ENCODE measurements around the gene ITGB3BP. TPM values are rescaled to one million over a fixed set of nuclear protein-coding genes. Genes with fewer than 3 reads are reported as not detected.
"Not testable (repeated sequence)": the region's sequence is repeated elsewhere in the genome, so short reads cannot be mapped to it uniquely, and the experiment has no call there.

ITGB3BP gene, protein sequence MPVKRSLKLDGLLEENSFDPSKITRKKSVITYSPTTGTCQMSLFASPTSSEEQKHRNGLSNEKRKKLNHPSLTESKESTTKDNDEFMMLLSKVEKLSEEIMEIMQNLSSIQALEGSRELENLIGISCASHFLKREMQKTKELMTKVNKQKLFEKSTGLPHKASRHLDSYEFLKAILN
- 25.8 TPM for total RNA-seq
- polyA plus RNA-seq (ENCODE audit: insufficient read depth in 1 of 8, insufficient read length in 8 of 8, low replicate concordance in 1 of 8), result 10 to 100 TPM; 24.4 to 36.2 (median 29.0) TPM
- long read RNA-seq, donor 1, partial matches to known transcripts, result 0 of 6 reads
- long read RNA-seq, donor 1, other reads (novel, unspliced or antisense), result 0 of 6 reads
- long read RNA-seq, donor 2, partial matches to known transcripts, result 0 of 2 reads
- long read RNA-seq, donor 2, other reads (novel, unspliced or antisense), result 0 of 2 reads
- long read RNA-seq, donor 3, partial matches to known transcripts, result 0 of 3 reads
- long read RNA-seq, donor 3, other reads (novel, unspliced or antisense), result 0 of 3 reads
- long read RNA-seq, donor 4, partial matches to known transcripts, result 50 of 80 reads
- long read RNA-seq, donor 4, other reads (novel, unspliced or antisense), result 25 of 80 reads
- long read RNA-seq, donor 5, transcript ITGB3BP-201 (9 exons, 948 nt), result major isoform, 23 of 111 reads
- long read RNA-seq, donor 5, transcript ITGB3BP-212 (10 exons, 1,285 nt), result minor isoform, 14 of 111 reads
- long read RNA-seq, donor 5, partial matches to known transcripts, result 73 of 111 reads
- long read RNA-seq, donor 5, other reads (novel, unspliced or antisense), result 0 of 111 reads
- long read RNA-seq, donor 6, transcript ITGB3BP-201 (9 exons, 948 nt), result minor isoform, 8 of 168 reads
- long read RNA-seq, donor 6, transcript ITGB3BP-212 (10 exons, 1,285 nt), result major isoform, 13 of 168 reads
- long read RNA-seq, donor 6, partial matches to known transcripts, result 106 of 168 reads
- long read RNA-seq, donor 6, other reads (novel, unspliced or antisense), result 36 of 168 reads
- long read RNA-seq, donor 7, transcript ITGB3BP-212 (10 exons, 1,285 nt), result minor isoform, 11 of 24 reads
- long read RNA-seq, donor 7, transcript ITGB3BP-201 (9 exons, 948 nt), result major isoform, 12 of 24 reads
- long read RNA-seq, donor 7, partial matches to known transcripts, result 0 of 24 reads
- long read RNA-seq, donor 7, other reads (novel, unspliced or antisense), result 0 of 24 reads
- long read RNA-seq, donor 8, transcript ITGB3BP-212 (10 exons, 1,285 nt), result minor isoform, 6 of 14 reads
- long read RNA-seq, donor 8, transcript ITGB3BP-201 (9 exons, 948 nt), result major isoform, 7 of 14 reads
- long read RNA-seq, donor 8, partial matches to known transcripts, result 0 of 14 reads
- long read RNA-seq, donor 8, other reads (novel, unspliced or antisense), result 0 of 14 reads
- long read RNA-seq, donor 9, transcript ITGB3BP-212 (10 exons, 1,285 nt), result major isoform, 8 of 14 reads
- long read RNA-seq, donor 9, transcript ITGB3BP-201 (9 exons, 948 nt), result minor isoform, 6 of 14 reads
- long read RNA-seq, donor 9, partial matches to known transcripts, result 0 of 14 reads
- long read RNA-seq, donor 9, other reads (novel, unspliced or antisense), result 0 of 14 reads
- long read RNA-seq, donor 10, transcript ITGB3BP-212 (10 exons, 1,285 nt), result minor isoform, 11 of 33 reads
- long read RNA-seq, donor 10, transcript ITGB3BP-201 (9 exons, 948 nt), result major isoform, 16 of 33 reads
- long read RNA-seq, donor 10, partial matches to known transcripts, result 0 of 33 reads
- long read RNA-seq, donor 10, other reads (novel, unspliced or antisense), result 0 of 33 reads
- long read RNA-seq, donor 11, transcript ITGB3BP-212 (10 exons, 1,285 nt), result major isoform, 7 of 13 reads
- long read RNA-seq, donor 11, transcript ITGB3BP-201 (9 exons, 948 nt), result minor isoform, 5 of 13 reads
- long read RNA-seq, donor 11, partial matches to known transcripts, result 0 of 13 reads
- long read RNA-seq, donor 11, other reads (novel, unspliced or antisense), result 0 of 13 reads

DNA sequence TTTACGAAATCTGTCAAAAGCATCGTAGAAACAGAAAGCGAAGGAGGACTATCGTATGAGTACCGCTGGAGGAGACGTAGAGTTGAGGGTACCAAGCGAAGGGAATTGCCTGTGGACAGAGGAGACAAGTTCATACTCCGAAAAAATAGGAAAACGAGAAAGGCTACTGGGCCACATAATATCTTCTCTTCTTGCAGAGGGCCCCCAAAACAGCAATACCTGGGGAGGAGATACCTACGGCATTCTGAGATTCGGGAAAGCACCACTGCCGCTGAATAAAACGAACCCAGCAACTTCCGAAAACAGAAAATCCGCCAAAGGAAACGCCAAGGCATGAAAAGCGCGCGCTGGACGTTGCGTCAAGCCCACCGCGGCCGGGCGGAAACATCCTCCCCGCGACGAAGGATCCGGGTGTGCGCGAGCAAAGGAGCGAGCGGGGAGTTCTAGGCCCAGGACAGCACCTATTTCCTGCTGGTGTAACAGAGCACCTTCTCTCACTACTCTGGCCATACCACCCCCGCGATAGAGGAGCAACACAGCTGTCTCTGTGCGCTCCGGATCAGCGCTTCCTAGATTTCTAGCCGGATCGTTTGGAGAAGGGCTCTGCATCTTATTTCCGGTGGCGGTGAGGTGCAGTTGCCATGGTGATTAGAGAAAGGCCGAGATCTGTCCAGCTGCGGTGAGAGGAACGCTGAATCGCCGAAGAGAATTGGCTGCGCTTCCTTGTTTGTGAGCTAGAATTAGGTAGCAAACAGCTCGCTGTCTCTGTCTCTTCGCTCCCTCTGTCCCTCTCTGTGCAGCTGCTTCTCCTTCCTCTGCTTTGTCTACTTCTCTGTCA is at the start of gene ITGB3BP, which contains the start of gene EFCAB7:
ITGB3BP (minus strand) TSS at position 335 of the 838 bp plus-strand sequence; CDS start at position 243, 92 bp downstream.
EFCAB7 (plus strand) TSS at position 635 of the 838 bp plus-strand sequence. CDS start 2,048 bp downstream, outside the sequence.
- peak; percentile 97 for DNase-seq
- Histone ChIP-seq H3K27me3 (ENCODE audit: control insufficient read depth, insufficient read depth, low read length) (no peaks in the 10 kb centered on the region), H3K4me1 (ENCODE audit: control insufficient read depth, insufficient read depth, low read length) (peaks cover 5% of the 10 kb centered on the region), H3K36me3 (ENCODE audit: control insufficient read depth, insufficient read depth, low read length) (no peaks in the 10 kb centered on the region), H3K27ac (ENCODE audit: low read length) (peak within 1 kb of the TSS; percentile 98), H3K4me3 (ENCODE audit: low read length) (peak within 1 kb of the TSS; percentile 58), H3K9me3 (replicated peaks; ENCODE audit: control insufficient read depth, low read depth, low read length) (no peaks in the 10 kb centered on the region)
- WGBS (ENCODE audit: insufficient coverage), result under 1% methylated on average over 30 of the region's 50 CpGs

DNA sequence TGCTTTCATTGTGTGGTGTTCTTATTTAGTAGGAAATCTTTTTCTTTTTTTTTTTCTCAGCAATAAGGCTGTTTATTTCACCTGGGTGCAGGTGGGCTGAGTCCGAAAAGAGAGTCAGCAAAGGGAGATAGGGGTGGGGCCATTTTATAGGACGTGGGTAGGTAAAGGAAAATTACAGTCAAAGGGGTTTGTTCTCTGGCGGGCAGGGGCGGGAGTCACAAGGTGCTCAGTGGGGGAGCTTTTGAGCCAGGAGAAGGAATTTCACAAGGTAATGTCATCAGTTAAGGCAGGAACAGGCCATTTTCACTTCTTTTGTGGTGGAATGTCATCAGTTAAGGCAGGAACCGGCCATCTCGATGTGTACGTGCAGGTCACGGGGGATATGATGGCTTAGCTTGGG is 49.7 kb upstream of the ITGB3BP start:
- H3K9me3 ChIP-seq (replicated peaks; ENCODE audit: control insufficient read depth, low read depth, low read length); H3K4me3 ChIP-seq (ENCODE audit: low read length); H3K27ac ChIP-seq (ENCODE audit: low read length); H3K36me3 ChIP-seq (ENCODE audit: control insufficient read depth, insufficient read depth, low read length); H3K4me1 ChIP-seq (ENCODE audit: control insufficient read depth, insufficient read depth, low read length); H3K27me3 ChIP-seq (ENCODE audit: control insufficient read depth, insufficient read depth, low read length); DNase-seq: not testable (repeated sequence)
- WGBS (ENCODE audit: insufficient coverage), result 100% methylated on average over 3 of the region's 8 CpGs

DNA sequence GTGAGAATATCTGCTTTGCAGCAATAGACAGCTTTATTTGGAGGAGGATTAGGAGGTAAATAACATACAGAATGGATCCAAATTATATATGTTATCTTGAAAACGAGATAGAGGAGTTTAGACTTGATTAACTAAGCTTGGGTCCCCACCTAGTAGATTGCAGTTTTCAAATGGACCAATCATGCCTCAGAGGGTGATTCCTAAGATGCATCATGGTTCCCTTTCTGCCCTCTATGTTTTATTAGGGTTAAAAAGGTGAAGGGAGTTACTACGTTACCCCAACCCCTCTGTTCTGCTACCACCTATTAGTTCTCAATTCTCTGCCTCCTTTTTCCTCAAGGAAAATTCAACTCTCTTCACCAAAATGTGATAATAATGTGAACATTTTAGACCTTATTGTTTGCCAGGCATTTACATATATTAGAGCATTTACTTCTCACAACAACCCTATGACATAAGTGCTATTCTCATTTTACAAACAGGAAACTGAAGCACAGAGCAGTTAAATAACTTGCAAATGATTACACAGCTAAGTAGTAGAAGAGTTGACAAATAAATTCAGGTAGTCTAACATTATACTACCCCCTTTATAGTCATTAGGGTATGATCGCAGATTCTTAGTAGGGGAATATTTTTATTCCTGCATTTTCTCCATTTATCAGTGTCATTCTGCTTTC is 46.8 kb upstream of the ITGB3BP start:
- WGBS (ENCODE audit: insufficient coverage), result no CpG with 5 or more reads among the region's 3 CpGs
- no peak overlapping the region for H3K4me3 ChIP-seq (ENCODE audit: low read length)
- no peaks in the 10 kb centered on the region for H3K27me3 ChIP-seq (ENCODE audit: control insufficient read depth, insufficient read depth, low read length)
- H3K9me3 ChIP-seq (replicated peaks; ENCODE audit: control insufficient read depth, low read depth, low read length), result no peaks in the 10 kb centered on the region
- no peak for DNase-seq
- H3K4me1 ChIP-seq (ENCODE audit: control insufficient read depth, insufficient read depth, low read length), result no peaks in the 10 kb centered on the region
- H3K27ac ChIP-seq (ENCODE audit: low read length), result no peak overlapping the region
- H3K36me3 ChIP-seq (ENCODE audit: control insufficient read depth, insufficient read depth, low read length), result no peaks in the 10 kb centered on the region

DNA sequence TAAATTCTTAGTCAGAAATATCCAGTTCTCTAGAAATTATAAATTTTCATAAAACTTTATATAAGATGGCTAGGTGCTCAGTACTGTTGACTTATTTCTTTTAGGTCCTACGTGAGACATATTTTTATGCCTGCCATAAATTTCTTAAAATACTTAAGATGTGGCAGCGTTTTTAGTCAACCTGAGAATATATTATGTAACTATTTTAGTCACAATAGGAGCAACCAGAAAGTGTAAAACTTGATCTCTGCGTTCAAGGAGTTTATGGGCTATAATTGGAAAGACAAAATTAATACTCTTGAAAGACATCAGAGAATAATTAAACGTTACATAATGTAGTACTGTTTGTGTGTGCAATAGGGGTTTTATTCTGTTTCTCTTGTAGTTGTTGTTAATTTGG is 46.0 kb upstream of the ITGB3BP start:
- Histone ChIP-seq H3K4me1 (ENCODE audit: control insufficient read depth, insufficient read depth, low read length) (no peaks in the 10 kb centered on the region), H3K9me3 (replicated peaks; ENCODE audit: control insufficient read depth, low read depth, low read length) (no peaks in the 10 kb centered on the region), H3K36me3 (ENCODE audit: control insufficient read depth, insufficient read depth, low read length) (no peaks in the 10 kb centered on the region), H3K27ac (ENCODE audit: low read length) (no peak overlapping the region), H3K4me3 (ENCODE audit: low read length) (no peak overlapping the region), H3K27me3 (ENCODE audit: control insufficient read depth, insufficient read depth, low read length) (no peaks in the 10 kb centered on the region)
- no CpG with 5 or more reads among the region's 4 CpGs for WGBS (ENCODE audit: insufficient coverage)
- no peak for DNase-seq

DNA sequence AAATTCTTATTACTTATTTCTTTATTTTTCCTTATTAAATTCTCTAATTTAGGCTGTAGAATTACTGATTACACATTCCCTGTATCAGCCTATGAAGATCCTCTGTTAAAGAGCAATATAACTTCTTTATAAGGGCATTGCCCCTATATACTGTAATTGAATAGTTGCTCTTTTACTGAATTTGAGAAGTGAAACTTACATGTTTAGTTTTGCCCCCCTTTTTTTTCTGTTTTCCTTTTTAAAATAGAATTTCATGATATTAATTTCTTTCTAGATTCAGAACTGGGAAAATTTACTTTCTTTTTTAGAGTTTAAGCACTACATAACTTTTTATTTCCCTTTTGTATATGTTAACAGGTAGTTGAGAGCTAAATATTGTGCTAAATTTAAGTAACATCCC is 40.7 kb upstream of the ITGB3BP start:
- H3K36me3 ChIP-seq (ENCODE audit: control insufficient read depth, insufficient read depth, low read length), result no peaks in the 10 kb centered on the region
- H3K27me3 ChIP-seq (ENCODE audit: control insufficient read depth, insufficient read depth, low read length), result no peaks in the 10 kb centered on the region
- H3K4me3 ChIP-seq (ENCODE audit: low read length), result no peak overlapping the region
- H3K4me1 ChIP-seq (ENCODE audit: control insufficient read depth, insufficient read depth, low read length), result no peaks in the 10 kb centered on the region
- DNase-seq, result no peak
- no peak overlapping the region for H3K27ac ChIP-seq (ENCODE audit: low read length)
- H3K9me3 ChIP-seq (replicated peaks; ENCODE audit: control insufficient read depth, low read depth, low read length), result no peaks in the 10 kb centered on the region

DNA sequence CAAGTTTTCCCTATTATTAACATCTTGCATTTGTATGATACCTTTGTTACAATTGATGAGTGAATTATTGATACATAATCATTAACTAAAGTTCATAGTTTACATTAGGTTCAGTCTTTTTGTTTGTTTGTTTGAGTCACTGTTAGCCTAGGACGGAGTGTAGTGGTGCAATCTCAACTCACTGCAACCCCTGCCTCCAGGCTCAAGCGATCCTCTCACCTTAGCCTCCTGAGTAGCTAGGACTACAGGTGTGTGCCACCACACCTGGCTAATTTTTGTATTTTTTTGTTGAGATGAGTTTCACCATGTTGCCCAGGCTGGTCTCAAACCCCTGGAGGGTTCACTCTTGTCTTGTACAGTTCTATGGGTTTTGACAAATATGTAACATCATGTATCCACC is 36.3 kb upstream of the ITGB3BP start:
- H3K9me3 ChIP-seq (replicated peaks; ENCODE audit: control insufficient read depth, low read depth, low read length), result no peaks in the 10 kb centered on the region
- no peaks in the 10 kb centered on the region for H3K4me1 ChIP-seq (ENCODE audit: control insufficient read depth, insufficient read depth, low read length)
- H3K27me3 ChIP-seq (ENCODE audit: control insufficient read depth, insufficient read depth, low read length), result no peaks in the 10 kb centered on the region
- H3K27ac ChIP-seq (ENCODE audit: low read length), result no peak overlapping the region
- no peak overlapping the region for H3K4me3 ChIP-seq (ENCODE audit: low read length)
- no peak for DNase-seq
- no peaks in the 10 kb centered on the region for H3K36me3 ChIP-seq (ENCODE audit: control insufficient read depth, insufficient read depth, low read length)
- WGBS (ENCODE audit: insufficient coverage), result no CpG with 5 or more reads among the region's 2 CpGs

DNA sequence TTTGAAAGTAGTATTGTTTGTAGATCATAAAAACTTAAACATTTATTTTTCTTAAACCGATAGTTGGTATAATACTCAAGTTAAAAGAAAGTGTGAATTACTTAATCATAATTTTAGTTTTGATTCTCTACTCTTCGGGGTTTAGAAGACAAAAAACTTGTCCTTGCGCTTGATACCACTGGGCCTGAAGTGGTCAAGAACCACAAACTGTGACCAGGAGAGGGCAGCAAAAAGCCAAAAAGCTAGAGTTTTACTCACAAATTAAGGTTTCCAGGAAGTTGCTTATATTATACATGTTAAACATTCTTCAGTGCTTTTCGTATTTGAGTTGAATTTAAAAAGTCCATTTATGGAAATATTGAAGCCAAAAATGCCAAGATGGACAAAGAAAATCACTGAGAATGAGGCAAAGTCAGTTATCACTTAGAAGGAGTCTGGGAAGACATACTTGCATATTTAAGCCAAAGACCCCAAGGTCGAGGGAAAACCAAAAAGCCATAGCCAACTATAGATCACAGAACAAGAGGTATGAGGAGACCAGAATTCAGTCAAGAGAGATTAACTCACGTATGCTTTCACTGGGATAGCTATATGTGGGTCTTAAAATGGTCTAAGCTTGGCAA is 34.5 kb upstream of the ITGB3BP start:
- Histone ChIP-seq H3K27ac (ENCODE audit: low read length) (no peak overlapping the region), H3K27me3 (ENCODE audit: control insufficient read depth, insufficient read depth, low read length) (no peaks in the 10 kb centered on the region), H3K4me3 (ENCODE audit: low read length) (no peak overlapping the region), H3K36me3 (ENCODE audit: control insufficient read depth, insufficient read depth, low read length) (peaks cover 2% of the 10 kb centered on the region), H3K4me1 (ENCODE audit: control insufficient read depth, insufficient read depth, low read length) (no peaks in the 10 kb centered on the region), H3K9me3 (replicated peaks; ENCODE audit: control insufficient read depth, low read depth, low read length) (no peaks in the 10 kb centered on the region)
- no CpG with 5 or more reads among the region's 6 CpGs for WGBS (ENCODE audit: insufficient coverage)
- DNase-seq, result peak; percentile 21

DNA sequence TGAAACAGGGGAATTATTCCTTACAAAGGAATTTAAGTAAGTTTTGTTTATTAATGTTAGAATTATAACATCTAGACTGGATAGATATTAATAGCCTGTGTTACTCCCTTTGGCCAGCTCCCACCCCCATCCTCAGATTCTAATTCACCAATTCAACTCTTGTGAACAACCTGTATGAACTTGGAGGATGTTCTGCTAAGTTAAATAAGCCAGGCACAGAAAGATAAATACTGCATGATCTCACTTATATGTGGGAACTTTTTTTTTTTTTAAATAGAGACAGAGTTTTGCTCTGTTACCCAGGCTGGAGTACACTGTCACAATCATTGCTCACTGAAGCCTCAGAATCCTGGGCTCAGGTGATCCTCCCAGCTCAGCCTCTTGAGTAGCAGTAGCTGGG is 32.5 kb upstream of the ITGB3BP start:
- Histone ChIP-seq H3K4me3 (ENCODE audit: low read length) (no peak overlapping the region), H3K27ac (ENCODE audit: low read length) (no peak overlapping the region), H3K4me1 (ENCODE audit: control insufficient read depth, insufficient read depth, low read length) (no peaks in the 10 kb centered on the region), H3K27me3 (ENCODE audit: control insufficient read depth, insufficient read depth, low read length) (no peaks in the 10 kb centered on the region), H3K36me3 (ENCODE audit: control insufficient read depth, insufficient read depth, low read length) (peaks cover 4% of the 10 kb centered on the region), H3K9me3 (replicated peaks; ENCODE audit: control insufficient read depth, low read depth, low read length) (no peaks in the 10 kb centered on the region)
- no peak for DNase-seq

Measured in muscle of leg (tissue), 16 donors.